GM19328 (cell line): Measurements from ENCODE around the gene DYNLL2.
A peak's percentile ranks its signal among the peaks of the same experiment; 100 is the strongest.
"Not testable (repeated sequence)": the region's sequence is repeated elsewhere in the genome, so short reads cannot be mapped to it uniquely, and the experiment has no call there.

Experiments
- ATAC-seq: cut with Tn5 transposase; IDR thresholded peaks from one replicate; pipeline ENCODE4 v1.9.1; 2021; ENCODE audit warnings: mild to moderate bottlenecking, moderate library complexity; ENCODE audit not compliant: unreplicated experiment

DYNLL2 gene

DNA sequence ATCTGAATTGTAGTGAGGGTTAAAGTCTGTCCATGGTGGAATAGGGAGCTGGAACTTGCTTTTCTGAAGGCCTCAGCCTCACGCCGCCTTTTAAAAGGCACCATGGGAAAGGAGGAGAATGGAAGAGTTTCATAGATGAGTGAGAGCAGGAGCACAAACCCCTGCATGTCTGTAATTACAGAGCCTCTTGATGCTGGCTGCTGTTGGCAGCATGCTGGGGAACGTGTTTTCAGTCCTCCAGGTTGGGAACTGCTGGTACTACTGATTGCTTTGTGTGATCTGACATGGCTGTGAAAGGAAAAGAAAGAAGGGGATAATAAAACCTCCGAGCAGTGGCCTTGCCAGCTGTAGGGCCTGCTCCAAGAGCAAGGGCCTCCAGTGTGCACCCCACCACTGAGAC lies 16.8 kb upstream of the DYNLL2 start:
- no peak for ATAC-seq

DNA sequence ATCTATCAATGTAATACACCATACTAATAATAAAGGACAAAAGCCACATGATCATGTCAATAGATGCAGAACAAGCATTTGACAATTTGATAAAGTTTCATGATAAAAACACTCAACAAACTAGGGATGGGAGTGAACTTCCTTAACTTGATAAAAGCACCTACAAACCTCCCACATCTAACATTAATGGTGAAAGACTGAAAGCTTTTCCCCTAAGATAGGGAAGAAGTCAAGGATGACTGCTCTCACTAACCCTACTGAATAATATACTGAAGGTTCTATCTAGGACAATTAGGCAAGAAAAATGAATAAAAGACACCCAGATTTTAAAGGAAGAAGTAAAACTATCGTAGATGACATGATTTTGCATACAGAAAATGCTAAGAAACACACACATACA lies 10.4 kb upstream of the DYNLL2 start:
- ATAC-seq, result no peak

DNA sequence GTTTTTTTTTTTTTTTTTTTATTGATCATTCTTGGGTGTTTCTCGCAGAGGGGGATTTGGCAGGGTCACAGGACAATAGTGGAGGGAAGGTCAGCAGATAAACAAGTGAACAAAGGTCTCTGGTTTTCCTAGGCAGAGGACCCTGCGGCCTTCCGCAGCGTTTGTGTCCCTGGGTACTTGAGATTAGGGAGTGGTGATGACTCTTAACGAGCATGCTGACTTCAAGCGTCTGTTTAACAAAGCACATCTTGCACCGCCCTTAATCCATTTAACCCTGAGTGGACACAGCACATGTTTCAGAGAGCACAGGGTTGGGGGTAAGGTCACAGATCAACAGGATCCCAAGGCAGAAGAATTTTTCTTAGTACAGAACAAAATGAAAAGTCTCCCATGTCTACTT lies 10.0 kb upstream of the DYNLL2 start:
- ATAC-seq, result not testable (repeated sequence)

DNA sequence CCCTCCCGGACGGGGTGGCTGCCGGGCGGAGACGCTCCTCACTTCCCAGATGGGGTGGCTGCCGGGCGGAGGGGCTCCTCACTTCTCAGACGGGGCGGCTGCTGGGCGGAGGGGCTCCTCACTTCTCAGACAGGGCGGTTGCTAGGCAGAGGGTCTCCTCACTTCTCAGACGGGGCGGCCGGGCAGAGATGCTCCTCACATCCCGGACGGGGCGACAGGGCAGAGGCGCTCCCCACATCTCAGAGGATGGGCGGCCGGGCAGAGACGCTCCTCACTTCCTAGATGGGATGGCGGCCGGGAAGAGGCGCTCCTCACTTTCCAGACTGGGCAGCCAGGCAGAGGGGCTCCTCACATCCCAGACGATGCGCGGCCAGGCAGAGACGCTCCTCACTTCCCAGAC lies 8.8 kb upstream of the DYNLL2 start:
- ATAC-seq, result not testable (repeated sequence)

DNA sequence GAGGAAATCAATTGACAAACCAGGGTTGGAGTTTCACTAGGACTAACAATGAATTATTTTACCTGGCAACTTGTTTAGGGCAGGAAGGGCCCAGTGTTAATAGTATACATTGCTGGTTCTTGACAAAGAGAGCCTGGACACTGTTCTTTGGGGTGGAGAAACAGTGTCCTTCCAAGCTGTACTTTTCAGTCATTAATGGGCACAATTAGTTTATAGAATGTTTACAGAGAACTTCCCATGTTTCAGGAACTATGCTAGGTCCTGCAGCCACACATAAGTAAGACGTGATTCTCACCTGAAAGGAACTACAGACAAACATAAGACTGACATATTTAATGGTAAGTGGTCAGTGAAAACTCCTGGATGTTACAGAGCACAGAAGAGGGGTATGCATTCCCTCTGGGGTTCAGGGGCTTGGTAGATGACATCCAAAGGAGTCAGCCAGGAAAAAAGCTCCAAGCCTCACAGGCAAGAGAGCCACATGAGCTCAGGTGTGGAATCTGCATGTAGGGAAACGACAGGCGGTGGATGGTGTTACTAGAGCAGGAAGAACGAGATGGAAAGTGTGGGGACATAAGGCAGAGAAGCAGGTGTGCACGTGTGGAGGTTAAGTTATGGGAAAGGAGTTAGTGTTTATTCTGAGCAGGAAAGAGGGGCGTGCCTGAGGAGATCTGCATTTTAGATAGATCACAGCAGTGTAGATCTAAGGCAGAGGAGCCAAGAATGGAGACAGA lies 3.8 kb upstream of the DYNLL2 start:
- ATAC-seq, result no peak

DNA sequence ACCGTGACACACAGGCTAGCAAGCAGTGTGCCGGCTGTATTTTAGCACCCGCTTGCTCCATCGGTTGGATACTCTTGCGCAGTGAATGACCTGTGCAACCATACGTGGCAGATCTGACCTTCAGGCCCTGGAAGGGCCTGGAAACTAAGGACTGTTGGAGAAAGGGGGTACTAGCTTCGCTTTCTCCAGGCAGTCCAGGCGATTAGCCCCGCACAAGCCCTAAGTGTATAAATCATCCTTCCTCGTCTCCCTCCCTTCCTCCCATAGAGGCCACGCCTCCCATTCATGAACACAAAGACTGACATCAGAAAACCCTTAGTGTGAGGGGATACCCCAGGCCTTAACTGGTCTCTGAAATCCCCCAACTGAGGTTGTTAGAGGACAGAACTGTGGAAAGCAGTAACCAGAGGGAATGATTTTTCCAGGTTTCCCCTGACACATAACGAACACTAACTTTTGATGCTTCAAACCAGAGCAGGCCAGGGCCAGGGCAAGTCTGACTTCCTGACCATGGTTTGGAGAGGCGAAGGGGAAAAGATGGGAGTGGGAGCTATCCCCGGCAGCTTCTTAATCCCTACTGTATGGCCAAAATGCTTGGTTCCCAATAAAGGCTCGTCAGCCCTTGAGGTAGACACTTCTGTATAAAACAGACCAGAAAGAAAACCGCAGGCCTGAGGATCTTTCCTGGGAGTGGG lies 1.4 kb upstream of the DYNLL2 start:
- no peak for ATAC-seq

DNA sequence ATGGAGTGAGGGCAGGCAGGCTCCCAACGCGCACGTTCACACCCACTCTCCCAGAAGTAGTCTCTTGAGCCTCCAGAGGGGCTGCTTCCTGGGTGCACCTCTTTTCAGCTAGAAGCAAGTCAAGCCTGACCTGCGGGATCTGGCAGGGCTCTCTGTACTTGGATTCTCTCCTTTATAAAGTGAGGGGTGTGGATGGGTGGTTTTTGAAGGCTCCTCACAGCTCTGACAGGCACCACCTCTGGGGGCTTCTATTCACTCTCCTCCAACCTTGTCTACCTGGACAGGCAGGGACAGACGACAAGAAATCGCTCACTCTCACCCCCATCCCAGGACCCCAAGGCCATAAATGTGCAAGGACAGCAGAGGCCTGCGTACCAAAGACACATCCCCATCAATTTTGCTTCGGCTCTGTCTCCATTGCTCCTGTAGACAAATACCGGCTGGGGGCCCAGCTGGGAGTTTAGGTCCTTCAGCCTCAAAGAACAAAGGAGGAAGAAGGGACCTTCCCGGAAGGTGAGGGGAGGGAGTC lies 814 bp upstream of the DYNLL2 start:
- no peak for ATAC-seq

DNA sequence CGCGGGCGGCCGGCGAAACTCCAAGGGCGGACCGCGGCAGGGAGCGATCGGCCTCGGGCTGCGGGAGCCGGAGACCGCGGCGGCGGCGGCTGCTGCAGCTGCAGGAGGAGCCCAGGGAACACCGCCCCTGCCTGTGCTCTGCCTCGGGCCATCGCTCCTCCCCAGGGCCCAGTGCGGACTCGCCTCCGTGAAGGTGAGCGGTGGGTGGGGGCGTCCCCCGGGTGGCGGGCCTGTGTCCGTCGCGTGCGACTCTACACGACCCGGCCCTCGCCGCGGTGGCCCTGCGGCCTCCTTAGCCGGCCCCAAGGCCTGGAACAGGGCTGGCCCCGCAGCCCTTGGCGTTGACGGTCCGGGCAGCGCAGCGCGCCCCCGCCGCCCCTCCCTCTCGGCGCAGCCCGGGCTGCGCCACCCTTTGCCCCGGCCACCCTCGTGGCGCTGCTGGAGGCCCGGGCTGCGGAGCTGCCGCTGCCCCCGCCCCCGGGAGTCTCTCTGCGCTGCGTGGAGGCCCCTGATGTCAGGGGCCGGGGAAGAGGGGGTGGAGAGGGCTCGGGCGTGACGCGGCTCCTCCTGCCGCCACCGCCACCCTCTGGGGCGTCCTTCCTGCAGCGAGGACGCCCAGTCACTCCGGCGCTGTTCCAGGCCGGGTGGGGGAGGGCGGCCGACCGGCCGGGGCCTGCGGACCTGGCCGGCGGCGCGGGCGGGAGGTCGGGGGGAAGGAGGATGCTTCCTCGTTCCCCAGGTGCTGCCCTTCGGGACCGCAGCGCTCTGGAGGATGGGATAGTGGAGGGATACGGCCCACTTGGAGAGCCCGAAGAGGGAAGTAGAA lies 485 bp downstream of the DYNLL2 start:
- peak; percentile 53 for ATAC-seq

DNA sequence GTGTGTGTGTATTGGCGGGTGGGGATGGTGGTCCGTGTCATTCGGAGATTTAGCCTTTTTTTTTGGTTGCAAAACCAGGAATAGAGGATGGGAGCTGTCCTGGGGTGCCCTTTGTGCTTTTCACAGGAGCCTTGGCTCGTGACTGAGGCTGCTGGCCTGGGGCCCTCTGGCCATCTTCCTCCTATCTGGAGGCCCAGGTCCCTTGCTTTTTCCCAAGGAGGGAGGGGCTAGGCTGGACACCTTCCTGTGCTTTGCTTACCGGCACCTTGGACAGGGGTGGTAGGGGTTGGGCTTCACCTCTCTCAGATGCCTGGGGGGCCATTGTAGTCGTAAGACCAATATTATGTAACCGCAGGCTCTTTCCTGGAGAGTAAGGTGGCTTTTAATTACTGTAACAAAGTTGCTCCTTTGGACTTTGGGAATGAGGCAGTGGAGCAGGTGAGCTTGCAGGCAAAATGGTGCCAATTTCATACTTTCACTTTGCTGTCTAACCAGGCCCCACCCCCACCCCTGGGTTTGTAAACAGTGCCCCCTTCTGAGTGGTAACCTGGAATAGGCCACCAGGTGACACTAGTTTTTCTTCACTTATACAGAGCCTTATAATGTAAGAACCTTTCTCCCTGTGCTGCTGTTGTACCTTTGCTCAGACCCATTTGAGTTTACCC lies 1.2 kb downstream of the DYNLL2 start:
- no peak for ATAC-seq

DNA sequence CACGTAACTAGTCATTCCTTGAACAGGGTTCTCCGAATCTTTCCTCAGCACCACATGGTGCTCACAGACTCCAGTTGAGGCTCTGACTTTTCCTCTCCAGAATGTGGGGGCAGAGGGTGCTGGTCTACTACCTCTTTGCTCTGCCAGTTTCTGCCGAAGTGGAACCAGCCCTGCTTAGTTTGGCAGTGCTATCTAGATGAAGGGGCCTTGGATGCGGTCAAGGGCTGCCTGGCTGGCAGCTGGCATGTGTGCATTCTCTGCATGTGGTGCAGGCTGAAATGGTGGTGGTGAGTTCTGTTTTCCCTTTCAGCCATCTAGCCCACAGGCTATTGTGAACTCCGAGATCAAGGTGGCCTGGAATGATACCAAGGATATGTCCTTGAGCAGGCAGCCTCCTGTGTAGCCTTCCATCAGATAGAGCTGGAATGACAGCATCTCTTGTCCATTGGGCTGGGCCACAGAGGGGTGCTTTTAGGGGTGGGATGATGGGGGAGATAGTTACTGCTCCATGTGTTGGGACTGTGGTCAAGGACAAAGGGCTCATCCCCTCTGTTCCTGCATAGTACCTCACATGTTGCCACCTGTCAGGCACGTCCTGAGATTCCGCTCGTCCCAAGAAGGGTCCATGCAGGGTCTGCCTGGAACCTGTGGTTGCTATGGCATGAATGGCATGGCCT lies 2.0 kb downstream of the DYNLL2 start:
- ATAC-seq, result no peak

DNA sequence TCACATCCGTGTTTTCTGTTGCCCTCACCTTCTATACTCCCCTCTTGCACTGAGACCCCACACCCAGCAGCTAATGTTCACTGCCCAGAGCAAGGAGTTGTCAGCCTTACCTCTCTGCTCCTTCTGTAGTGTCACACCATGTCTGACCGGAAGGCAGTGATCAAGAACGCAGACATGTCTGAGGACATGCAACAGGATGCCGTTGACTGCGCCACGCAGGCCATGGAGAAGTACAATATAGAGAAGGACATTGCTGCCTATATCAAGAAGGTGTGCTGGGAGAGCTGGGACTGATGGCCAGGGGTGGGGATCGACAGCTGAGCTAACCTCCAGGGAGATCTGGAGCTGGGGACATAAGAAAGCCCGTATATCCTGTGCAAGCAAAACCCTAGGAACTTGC lies 3.7 kb downstream of the DYNLL2 start:
- no peak for ATAC-seq

DNA sequence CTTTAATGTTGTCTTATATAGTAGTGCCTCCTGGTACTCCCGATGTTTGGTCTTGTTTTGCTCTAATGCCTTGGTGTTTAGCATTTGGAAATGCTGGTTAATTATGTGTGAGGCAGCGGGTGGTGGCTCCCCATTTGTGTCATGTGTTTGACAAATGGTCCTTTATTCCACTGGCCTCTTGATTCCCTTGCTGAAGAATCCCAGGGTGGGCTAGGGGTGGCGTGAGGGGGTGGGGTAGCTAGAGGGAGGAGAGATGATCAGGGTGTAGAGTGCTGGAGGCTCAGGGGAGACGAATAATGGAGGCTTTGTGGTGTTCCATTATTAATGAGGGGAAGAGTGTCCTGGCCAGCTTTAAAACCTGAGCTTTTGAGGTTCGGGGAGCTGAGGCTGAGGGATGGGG lies 5.4 kb downstream of the DYNLL2 start:
- ATAC-seq, result no peak

DNA sequence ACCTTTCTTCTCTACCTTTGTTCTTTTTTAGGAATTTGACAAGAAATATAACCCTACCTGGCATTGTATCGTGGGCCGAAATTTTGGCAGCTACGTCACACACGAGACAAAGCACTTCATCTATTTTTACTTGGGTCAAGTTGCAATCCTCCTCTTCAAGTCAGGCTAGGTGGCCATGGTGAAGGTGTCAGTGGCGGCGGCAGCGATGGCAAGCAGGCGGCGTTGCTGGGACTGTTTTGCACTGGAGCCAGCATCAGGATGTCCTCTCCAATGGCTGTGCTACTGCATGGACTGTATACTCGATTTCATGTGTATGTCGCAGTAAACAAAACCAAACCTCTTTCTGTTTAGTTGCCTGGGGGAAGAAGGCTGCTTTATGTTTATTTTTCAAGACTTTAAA lies 5.9 kb downstream of the DYNLL2 start:
- ATAC-seq, result no peak

DNA sequence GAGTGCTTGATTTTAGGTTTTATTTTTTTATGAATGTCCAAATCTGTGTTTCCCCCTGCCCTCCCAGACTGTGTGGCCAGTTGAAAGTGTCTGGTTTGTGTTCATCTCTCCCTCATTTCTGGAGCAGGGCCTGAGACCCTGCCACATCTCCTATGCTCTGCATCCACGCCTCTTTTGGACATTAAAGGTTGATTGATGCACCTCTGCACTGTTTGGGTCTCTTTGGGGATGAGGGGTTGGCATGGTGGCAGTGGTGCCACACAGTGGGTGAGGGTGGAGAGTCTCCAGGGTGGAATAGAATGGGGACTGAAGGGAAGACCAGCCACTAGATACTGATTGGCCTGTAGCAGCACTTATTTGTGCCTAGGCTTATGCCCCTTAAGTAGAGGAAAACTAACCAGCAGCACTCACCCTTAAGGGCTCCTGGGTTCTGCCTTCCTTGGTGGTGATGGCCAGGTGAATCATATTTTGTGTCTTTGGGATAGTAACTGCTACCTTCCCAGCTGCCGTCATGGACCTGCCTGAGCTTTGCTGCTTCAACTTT lies 7.9 kb downstream of the DYNLL2 start:
- no peak for ATAC-seq

DNA sequence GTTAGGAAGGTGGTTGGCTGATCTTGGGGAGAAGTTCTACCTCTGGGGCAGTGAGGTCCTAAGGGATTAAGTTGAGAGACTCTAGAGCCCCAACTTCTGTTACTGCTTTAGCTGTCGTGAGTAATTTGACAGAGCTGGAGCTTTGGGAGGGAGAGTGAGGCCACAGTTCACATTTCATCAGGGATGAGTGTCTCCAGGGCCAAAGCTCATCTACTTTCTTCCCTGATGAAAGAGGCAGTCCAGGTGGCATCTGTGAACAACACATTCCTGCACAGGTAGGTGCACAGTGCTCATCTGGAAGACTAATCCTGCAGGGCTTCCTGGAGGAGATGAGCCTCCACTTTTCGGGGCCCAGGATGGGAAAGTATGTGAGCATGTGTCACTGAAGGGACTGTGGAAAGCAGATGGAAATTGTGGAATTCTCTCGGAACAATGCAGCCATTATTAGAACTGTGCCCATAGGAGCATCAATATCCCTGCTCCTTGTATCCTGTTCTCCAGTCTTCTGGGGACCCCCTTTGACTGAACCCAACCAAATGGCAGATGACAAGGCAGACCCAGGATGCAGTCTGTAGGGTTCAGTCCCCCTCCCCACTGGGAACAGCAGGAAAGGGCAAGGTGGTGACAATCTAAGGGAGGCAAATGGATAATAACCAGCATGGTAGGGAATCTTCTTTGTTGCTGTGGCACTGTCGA lies 9.0 kb downstream of the DYNLL2 start:
- ATAC-seq, result no peak

DNA sequence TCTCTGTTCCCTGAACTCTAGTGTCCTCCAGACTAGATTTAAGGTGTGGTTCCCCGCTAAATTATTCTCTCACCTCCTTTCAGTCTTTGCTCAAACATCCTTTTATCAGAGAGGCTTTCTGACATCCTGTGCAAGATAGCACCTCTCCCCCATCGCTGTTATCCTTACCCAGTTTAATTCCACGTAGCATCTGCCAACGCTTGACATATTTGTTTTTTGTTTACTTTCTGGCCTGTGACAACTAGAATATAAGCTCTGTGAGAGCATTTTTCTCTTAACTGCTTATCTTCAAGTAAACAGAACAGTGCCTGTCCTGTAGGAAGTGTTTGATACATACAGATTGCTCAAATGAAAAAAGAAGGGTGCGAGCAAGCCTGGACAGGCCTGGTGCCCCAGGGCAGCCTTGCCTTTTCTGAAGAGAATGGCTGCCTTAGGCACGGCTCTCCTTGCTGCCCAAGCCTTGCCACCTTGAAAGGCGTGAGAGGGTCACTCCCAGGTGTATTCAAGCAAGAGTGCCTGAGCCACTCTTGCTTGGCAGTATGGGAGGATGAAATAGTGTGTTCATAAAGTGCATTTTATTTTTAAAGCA lies 9.7 kb downstream of the DYNLL2 start:
- no peak for ATAC-seq

DNA sequence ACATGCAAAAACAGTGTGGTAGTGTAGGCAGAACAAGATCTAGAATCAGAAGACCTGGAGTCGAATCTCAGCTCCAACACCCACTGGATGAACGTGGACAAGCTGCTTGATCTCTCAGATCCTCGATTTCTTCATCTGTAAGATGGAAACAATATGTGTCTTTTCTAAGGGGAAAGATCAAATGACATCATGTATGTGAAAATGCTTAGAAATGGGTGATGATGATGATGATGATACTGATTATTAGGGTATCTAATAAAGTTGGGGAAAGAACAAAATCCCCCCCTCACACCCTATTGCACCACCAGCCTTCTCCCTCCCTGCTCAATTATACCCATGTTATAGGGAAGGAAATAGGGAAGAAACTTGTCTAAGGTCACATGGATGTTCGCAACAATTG lies 10.9 kb downstream of the DYNLL2 start:
- no peak for ATAC-seq

DNA sequence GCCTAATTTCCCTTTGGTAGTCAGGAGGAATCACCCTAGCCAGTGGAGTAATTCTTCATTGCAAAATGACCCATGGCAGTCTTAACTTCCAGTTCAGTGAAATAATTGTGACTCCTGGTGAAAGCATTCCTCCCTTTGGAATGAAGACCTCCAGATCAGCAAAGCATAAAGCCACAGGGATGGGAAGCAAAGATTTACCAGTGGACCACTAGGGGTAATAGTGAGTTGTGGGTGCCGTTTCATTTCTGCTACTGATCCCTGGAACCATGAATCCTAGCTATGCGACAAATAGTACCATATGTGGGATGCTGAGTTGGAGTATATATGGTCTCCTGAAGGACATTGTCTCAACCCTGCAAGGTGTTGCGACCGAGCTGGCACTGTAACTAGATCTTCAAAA lies 13.7 kb downstream of the DYNLL2 start:
- no peak for ATAC-seq

DNA sequence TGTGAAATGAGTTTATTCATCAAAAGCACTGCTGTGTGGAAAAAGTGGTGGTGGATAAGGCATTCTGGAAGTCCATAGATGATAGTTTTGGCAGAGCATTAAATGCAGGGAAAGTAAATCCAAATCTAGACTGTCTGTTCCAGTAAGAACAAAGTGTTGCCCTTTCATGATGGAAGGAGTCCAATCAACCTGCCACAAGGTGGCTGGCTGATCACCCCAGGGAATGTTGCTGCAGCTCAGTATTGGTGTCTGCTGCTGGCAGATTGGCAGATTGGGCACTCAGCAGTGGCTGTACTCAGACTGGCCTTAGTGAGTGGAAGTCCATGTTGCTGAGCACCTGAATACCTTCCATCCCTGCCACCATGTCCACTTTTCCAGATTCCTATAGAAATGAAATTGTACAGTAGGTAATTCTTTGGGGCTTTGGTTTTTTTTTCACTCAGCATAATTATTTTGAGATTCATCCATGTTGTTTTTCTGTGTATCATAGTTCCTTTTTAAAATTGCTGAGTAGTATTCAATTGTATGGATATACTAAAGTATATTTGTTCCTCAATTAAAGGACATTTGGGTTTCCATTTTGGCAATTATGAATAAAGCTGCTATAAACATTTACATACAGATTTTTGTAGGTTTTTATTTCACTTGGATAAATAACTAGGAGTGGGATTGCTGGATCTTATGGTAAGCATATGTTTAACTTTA lies 14.3 kb downstream of the DYNLL2 start:
- ATAC-seq, result no peak
